Thoracic aorta (tissue), 2 donors: ENCODE data around the gene RADIL. TPM values are rescaled to one million over a fixed set of nuclear protein-coding genes. Genes with fewer than 3 reads are reported as not detected.

Experiments used
- ATAC-seq: fragments of 150-250 bp; one replicate; pipeline ENCODE4 v1.8.0; 2017; ENCODE audit warnings: low read depth; ENCODE audit not compliant: insufficient number of reproducible peaks, low FRiP score
- DNase-seq: peaks from one replicate; pipeline ENCODE4 v3.0.0-alpha.2; 2020; ENCODE audit warnings: low spot score
- H3K27ac ChIP-seq, 2 donors: fragments of 200-600 bp; sonication (generic); 1 replicate in 1 of 2; 2 replicates in 1 of 2; pipeline ENCODE4 v1.5.1; 2016; ENCODE audit warnings: mild to moderate bottlenecking in 2 of 2, moderate library complexity in 2 of 2
- H3K27me3 ChIP-seq: fragments of 200-600 bp; sonication (generic); replicated peaks from 2 replicates; pipeline ENCODE4 v1.6.0; 2016; ENCODE audit warnings: mild to moderate bottlenecking; ENCODE audit not compliant: insufficient read depth
- H3K36me3 ChIP-seq: fragments of 200-600 bp; sonication (generic); one replicate; pipeline ENCODE4 v1.5.1; 2016
- H3K4me1 ChIP-seq, 2 donors: fragments of 200-600 bp; sonication (generic); 1 replicate in 1 of 2; 2 replicates in 1 of 2; pipeline versions ENCODE4 v1.5.1 to v1.6.0; 2016; ENCODE audit warnings: low read depth in 2 of 2, mild to moderate bottlenecking in 1 of 2; ENCODE audit not compliant: control insufficient read depth in 1 of 2
- H3K4me3 ChIP-seq: fragments of 200-600 bp; sonication (generic); 2 replicates; pipeline ENCODE4 v1.5.1; 2016; ENCODE audit warnings: mild to moderate bottlenecking
- H3K9me3 ChIP-seq: fragments of 200-600 bp; sonication (generic); 2 replicates; pipeline ENCODE4 v1.5.1; 2016
- CTCF ChIP-seq: fragments of 200-600 bp; sonication (generic); IDR thresholded peaks from one replicate; pipeline ENCODE4 v1.5.1; 2019; ENCODE audit warnings: antibody characterized with exemption
- total RNA-seq, 2 donors: library from RNA; depleted of rRNA; stranded (reverse); fragments of >200 nt; gene quantifications; one replicate each; pipeline versions ENCODE4 v1.1.0 to v1.2.3, GENCODE V29; 2016

RADIL gene
- total RNA-seq, 2 donors from 2014 or later, result 6.7 to 14.4 TPM

- ATAC-seq (no peak), DNase-seq (no peak)
- H3K27me3 ChIP-seq, result no peaks in the 10 kb centered on the region
- H3K4me3 ChIP-seq, result no peak overlapping the region
- no peaks in the 10 kb centered on the region for H3K36me3 ChIP-seq
- TF ChIP-seq CTCF, result no peak
- no peak overlapping the region for H3K27ac ChIP-seq
- H3K9me3 ChIP-seq, result no peaks in the 10 kb centered on the region
- peaks cover 5 to 14% of the 10 kb centered on the region in 2 donors for H3K4me1 ChIP-seq
Observed at GRCh38 chr7:4817178-4817901, 66.2 kb downstream of the RADIL start.

GRCh38 chr7:4816419-4817080 lies 67.0 kb downstream of the RADIL start:
- Histone ChIP-seq H3K9me3 (no peaks in the 10 kb centered on the region), H3K36me3 (no peaks in the 10 kb centered on the region), H3K27ac (no peak overlapping the region), H3K27me3 (no peaks in the 10 kb centered on the region), H3K4me3 (no peak overlapping the region), H3K4me1 (peaks cover 5 to 14% of the 10 kb centered on the region in 2 donors)
- ATAC-seq, result no peak
- DNase-seq, result no peak
- TF ChIP-seq CTCF, result no peak

GRCh38 chr7:4815609-4816418 lies 67.7 kb downstream of the RADIL start:
- no peak for TF ChIP-seq CTCF
- Histone ChIP-seq H3K27me3 (no peaks in the 10 kb centered on the region), H3K36me3 (no peaks in the 10 kb centered on the region), H3K4me3 (no peak overlapping the region), H3K4me1 (peaks cover 5 to 14% of the 10 kb centered on the region in 2 donors), H3K9me3 (no peaks in the 10 kb centered on the region), H3K27ac (no peak overlapping the region)
- ATAC-seq (no peak), DNase-seq (no peak)

GRCh38 chr7:4815121-4815520 lies 68.4 kb downstream of the RADIL start:
- H3K9me3 ChIP-seq, result no peaks in the 10 kb centered on the region
- H3K4me3 ChIP-seq, result no peak overlapping the region
- DNase-seq (no peak), ATAC-seq (no peak)
- H3K27me3 ChIP-seq, result no peaks in the 10 kb centered on the region
- TF ChIP-seq CTCF, result no peak
- H3K27ac ChIP-seq, result no peak overlapping the region
- H3K36me3 ChIP-seq, result no peaks in the 10 kb centered on the region
- peaks cover 2 to 10% of the 10 kb centered on the region in 2 donors for H3K4me1 ChIP-seq

GRCh38 chr7:4814433-4814832 lies 69.1 kb downstream of the RADIL start:
- no peak for TF ChIP-seq CTCF
- Histone ChIP-seq H3K9me3 (no peaks in the 10 kb centered on the region), H3K27ac (no peak overlapping the region), H3K4me1 (peaks cover 0 to 3% of the 10 kb centered on the region in 2 donors), H3K36me3 (no peaks in the 10 kb centered on the region), H3K4me3 (no peak overlapping the region), H3K27me3 (no peaks in the 10 kb centered on the region)
- DNase-seq, result no peak
- no peak for ATAC-seq
